IPS DF 4.7 (cell line): ENCODE measurements around the gene LY6G6C.

Source experiments
- DNase-seq: peaks from one replicate; pipeline ENCODE4 v3.0.0-alpha.2; 2013; ENCODE audit warnings: low spot score; ENCODE audit errors: extremely low read depth

LY6G6C gene, protein sequence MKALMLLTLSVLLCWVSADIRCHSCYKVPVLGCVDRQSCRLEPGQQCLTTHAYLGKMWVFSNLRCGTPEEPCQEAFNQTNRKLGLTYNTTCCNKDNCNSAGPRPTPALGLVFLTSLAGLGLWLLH

DNA sequence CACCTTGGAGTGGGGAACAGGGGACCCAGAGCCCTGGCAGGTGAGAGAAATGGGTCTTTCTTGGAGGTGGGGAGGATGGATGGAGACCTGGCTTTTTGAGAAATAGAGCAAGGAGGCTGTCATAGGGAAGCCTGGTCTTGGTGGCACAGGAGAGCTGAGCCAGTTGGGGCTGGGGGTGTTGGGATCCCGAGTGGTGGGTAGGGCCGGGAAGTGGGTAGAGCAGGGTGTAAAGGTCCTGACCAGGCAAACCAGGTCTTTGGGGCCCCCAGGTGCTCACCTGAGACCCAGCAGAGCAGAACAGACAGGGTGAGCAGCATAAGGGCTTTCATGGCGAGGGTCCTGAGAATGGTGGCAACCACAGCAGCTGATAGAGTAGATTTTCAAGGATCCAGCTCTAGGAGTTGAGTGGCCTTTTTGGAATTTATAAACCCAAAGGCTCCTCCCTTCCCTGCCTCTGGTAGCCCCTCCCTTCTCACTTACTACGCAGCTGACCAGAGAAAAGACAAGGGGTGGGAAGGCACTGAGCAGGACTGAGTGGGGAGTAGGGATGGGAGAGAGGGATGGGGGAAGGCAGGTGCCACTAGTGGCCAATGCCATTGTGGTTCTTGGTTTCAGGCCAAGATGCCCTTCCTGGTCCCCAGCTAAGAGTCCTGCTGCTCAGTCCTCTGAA lies at the start of gene LY6G6C:
TSS of gene LY6G6C (minus strand) at position 396 of the 670 bp plus-strand sequence. CDS start at position 329, 67 bp downstream.
- no peak for DNase-seq

DNA sequence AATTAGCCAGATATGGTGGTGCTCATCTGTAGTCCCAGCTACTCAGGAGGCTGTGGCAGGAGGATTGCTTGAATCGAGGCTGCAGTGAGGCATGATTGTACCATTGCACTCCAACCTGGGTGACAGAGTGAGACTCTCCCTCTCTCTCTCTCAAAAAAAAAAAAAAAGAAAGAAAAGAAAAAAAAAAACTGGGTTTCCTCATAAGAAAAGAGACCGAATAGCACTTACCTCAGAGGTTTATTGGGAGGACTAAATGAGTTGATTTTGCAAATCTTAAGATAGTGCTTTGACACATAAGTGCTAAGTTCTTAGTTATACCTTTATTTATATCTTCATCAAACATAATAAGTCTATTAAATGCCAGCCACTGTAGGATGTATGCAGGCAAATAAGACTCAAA lies 49.3 kb upstream of the LY6G6C start:
- DNase-seq = no peak

DNA sequence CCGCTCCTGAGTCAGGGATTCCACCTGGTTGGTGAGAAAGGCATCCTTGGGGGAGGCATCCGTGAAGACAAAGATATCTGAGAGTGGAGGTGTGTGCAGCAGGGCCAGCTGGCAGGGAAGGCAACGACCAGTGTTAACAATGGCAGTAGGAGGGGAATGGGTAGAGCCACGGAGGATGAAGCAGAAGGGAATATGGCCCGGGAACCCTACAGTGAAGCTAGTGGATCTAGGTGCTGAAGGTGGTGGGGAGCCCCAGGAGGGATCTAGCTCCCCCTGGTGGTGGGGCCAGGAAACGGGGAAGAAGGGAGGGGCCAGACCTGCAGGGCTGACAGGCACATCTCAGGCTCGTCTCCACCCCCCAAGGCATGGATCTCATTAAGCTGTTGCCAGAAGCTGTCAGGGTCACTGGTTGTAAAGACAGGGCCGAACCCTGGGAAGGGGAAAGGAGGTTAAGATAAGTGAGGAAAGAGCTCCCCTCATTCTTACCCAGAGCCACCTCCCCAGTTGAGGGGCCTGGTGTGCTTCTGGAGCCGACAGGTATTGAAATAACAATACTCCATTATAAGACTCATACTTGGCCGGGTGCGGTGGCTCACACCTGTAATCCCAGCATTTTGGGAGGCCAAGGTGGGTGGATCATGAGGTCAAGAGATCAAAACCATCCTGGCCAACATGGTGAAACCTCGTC lies 48.3 kb upstream of the LY6G6C start:
- DNase-seq = no peak

DNA sequence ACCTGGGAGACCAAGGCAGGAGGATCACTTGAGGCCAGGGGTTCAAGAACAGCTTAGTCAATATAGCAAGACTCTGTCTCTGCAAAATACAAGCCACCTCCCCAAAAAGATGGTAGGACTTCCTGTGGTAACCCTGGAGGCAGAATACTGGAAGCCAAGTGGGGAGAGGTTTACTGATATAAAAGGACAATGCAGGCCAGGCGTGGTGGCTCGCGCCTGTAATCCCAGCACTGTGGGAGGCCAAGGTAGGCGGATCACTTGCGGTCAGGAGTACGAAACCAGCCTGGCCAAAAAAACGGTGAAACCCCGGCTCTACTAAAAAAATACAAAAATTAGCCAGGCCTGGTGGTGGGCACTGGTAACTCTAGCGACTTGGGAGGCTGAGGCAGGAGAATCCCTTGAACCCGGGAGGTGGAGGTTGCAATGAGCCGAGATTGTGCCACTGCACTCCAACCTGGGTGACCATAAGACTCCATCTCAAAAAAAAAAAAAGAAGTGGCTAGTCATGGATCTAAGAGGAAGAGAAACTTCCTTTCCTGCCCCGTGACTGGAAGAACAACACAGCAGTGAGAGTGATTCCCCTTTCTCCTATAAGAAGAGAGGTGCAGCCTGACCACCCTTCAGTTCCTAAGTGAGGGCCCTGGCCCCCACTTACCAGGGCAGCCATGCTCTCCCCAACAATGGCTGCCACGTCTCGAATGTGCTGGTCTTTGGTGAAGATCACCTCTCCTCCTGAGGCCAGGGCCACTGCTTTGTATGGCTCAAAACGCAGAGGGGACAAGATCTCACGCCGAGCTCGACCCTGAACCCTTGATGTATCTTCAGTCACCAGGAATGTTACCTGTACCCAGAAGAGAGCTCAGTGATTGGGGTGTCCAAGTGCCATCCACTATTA lies 47.1 kb upstream of the LY6G6C start:
- no peak for DNase-seq

DNA sequence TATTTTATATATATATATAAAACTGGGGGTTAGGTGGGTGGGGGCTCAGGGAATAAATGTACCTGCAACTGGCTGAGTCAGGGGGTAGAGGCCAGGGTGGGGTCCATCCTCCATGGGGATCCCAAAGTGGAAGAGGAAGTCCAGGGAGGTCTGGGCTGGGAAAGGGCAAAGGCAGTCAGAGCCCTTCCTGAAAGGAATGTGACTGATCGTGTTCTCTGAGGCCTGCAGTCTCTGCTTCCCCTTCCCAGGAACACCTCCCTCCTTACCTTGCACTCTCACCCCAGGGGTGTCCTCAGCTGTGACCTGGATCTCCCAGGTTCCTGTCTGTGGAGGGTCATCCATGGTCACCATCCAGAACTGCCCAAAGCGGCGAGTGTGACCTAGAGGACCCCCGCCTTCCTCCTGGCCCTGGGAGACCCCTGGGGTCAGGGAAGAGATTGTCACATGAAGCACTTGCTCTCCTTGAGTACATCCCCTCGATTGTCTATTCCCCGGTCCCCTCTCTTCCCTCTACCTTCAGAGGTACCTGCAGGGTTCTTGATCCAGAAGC lies 45.6 kb upstream of the LY6G6C start:
- no peak for DNase-seq

DNA sequence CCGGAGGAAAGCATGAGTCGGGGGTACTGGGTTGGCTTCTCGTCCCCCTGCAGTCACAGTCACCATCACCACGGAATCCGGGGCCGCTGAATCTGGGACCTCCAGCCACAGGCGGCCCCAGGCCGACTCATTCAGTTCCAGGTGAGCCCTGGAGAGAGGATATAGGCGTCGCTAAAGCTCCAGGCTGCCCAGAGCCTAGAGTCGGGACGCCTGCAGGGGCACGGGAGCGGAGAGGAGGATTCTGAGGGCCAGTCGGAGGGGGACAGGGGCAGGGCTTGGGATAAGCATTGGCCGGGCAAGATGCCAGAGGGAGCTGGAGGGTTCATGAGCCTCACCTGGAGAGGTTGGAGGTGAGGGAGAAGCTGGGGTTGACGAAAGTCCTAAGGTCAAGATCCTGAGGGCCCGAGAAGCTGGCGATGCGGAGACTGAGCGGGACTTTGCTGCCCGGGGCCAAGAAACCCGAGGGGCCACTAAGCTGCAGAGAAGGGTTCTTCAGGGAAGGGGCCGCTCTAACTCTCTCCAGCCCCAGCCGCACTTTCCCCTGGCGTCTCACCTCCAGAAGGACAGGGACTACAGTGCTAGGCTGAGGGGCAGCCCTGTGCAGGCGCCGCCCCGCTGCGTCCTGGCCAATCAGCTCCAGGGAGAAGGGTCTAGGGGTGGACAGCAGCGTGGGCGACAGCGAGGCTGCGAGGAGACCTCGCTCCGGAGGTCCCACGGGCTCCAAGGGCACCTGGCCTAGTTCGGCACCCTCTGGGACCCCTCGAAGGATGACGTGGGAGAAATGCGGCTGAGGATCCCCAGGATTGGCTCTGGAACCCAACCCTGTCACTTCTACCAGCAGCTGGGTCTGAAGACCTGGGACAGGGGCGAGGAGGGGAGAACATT lies 44.6 kb upstream of the LY6G6C start:
- no peak for DNase-seq

DNA sequence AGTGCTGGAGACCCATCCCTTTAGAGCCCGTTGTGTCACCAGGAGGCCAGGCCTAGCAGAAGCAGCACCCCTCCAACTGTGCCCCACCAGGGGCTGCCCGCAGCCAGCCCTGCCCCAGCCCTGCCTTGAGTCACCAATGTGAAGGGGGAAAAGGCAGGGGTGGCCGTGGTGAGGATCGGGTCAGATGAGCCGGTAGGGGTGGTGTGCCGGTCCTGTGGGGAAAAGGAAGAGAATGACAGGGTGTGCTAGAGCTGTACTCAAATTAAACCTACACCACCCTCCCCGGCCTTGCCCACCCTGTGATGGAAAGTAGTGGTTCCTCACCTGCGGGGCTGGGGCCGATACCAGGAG lies 44.0 kb upstream of the LY6G6C start:
- no peak for DNase-seq

DNA sequence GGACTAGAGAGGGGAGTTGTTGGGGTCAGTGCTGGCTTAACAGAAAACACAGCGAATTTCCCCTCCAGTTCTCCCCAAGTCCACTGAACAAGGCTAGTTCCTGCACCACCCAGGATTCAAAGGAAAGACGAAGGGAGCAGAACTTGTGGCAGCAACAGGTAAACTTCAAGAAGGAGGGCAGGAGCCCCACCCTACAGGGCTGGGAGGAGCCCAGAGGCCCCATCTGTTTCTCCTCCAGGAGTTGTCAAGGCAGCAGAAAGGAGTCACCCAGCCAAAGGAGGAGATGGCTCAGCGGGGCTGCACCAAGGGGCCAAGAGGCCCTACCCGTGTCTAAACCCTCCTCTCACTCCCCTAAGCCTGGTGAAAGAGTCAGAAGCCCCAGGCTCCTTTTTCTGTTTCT lies 42.7 kb upstream of the LY6G6C start:
- no peak for DNase-seq

DNA sequence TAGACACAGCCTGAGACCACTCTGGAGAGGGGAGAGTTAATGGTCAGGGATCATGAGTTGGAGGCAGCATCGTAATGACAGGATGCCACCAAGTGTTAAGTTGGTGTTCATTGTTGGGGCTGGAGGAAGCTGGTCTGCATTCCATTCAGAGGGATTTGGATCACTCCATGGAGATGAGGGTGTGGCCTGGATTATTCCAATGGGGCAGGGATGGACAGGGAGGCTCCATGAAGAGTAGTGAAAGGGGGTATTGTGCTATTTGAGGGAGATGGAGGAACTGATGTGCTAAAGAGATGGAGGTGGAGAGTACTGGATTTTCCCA lies 42.0 kb upstream of the LY6G6C start:
- no peak for DNase-seq

DNA sequence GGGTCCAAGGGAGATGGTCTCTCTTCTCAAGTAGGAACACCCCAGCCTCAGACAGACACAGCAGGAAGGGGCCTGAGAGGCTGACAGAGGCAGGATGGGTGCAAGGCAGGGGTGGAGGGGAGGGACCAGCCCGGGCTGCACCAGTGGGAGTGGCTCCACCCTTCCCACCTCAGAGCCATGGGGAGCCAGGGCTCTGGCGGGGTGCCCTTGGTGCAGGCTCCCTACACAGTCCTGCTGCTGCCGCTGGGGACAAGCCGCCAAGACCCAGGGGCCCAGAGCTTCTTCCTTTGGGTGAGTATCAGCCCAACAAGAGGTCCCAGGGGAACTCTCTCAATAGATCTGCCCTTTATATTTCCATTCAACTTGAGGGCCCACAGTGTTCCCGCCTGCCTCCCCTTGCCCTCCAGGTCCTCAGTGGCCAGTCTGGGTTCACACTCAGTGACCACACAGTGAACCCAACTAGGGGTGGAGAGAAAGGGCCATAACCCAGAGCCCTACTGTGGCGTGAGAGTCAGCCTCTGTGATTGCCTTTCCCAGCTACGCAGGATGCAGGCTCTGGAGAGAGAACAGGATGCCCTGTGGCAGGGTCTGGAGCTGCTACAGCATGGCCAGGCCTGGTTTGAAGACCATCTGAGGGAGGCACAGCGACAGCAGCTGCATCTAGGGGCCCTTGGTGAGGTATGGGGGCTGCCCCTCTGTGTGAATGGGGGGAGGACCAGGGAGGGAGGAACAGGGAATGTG lies 41.5 kb upstream of the LY6G6C start:
- no peak for DNase-seq

DNA sequence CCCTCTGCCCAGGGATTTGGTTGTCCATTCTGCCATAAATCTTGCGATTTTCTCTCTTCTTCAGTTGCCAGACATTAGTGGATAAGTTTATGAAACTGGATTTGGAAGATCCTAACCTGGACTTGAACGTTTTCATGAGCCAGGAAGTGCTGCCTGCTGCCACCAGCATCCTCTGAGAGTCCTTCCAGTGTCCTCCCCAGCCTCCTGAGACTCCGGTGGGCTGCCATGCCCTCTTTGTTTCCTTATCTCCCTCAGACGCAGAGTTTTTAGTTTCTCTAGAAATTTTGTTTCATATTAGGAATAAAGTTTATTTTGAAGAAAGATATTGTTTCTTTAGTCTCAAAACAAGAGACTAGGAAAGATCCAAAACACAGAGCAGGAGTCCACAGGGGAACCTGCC lies 40.8 kb upstream of the LY6G6C start, which contains the start of gene SAPCD1:
TSS of gene SAPCD1 (plus strand) at position 301 of the 400 bp plus-strand sequence. CDS start 399 bp downstream, outside the sequence.
- DNase-seq = no peak

DNA sequence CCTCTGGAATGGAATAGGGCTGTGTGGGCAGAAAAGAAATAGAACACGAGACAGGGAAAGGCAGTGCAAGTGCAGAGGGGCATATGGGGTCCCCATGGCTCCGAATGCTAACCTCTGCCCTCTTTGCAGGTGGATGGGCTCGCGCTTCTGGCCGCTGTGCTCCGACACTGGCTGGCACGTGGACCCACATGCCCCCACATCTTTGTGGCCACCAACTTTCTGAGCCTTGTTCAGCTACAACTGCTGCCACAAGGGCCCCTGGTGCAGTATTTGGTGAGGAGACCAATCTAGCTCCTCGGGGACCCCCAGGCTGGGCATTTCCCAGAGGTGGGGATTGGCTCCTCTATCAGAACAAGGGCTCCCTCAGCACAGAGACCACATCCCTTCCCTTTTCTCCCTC lies 39.8 kb upstream of the LY6G6C start:
- no peak for DNase-seq

DNA sequence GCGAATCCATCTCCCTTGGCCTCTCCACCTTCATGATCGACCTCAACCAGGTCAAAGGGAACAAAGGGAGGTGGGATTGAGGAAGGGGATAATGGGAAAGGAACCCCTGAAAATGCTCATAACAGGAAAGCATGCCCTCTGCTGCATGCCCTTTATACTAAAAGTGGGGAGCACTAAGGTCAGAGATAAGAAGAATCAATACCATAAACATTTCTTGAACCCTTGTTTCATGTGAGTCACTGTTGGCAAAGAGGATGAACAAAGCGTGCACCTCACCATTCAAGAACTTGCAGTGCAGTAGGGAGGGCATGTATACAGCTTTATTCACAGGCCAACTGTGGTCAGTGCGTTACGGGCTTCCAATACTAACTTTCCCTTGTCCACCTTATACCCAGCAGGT lies 39.2 kb upstream of the LY6G6C start:
- DNase-seq = no peak

DNA sequence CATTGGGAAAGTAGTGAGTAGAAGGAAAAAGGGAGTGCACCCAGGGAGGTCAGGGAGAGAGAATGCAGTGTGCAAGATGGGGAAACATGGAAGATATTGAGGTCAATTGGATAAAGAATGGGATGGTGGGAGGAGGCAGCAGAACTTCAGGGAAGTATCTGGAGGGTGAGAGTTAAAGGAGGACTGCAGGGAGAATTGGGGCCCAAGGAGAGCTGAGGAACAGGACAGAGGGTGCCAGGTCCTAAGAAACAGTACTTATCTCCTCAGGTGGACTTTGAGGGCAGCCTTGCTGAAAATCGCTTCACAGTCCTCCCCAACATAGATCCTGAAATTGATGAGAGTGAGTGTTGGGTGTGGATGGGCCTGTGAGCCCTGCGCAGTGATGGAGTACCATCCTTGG lies 36.7 kb upstream of the LY6G6C start:
- no peak for DNase-seq

DNA sequence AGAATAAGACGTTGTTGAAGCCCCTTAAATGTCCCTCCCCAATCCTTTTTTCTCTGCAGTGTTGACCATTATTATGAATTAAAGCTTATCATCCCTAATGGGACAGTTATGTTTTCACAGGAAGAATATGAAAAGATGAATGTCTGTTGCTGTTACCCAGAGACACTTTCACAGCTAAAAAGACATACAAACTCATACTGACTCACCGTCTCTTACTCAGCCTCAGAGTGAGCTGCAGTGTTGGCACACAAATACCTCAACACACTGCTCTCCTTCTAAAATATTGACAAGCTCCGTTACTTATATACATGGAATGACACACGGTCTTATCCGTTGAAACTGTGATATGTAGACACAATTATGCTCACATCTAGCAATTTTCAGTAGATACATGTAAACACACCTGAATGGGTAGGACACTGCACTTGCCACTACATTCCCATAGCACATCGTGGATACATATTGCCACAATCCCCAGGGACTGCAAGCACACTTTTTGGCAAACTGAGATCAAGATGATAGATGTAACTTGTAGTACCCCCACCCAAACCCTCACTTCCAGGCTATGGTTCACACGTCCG lies 31.3 kb upstream of the LY6G6C start:
- DNase-seq = no peak

DNA sequence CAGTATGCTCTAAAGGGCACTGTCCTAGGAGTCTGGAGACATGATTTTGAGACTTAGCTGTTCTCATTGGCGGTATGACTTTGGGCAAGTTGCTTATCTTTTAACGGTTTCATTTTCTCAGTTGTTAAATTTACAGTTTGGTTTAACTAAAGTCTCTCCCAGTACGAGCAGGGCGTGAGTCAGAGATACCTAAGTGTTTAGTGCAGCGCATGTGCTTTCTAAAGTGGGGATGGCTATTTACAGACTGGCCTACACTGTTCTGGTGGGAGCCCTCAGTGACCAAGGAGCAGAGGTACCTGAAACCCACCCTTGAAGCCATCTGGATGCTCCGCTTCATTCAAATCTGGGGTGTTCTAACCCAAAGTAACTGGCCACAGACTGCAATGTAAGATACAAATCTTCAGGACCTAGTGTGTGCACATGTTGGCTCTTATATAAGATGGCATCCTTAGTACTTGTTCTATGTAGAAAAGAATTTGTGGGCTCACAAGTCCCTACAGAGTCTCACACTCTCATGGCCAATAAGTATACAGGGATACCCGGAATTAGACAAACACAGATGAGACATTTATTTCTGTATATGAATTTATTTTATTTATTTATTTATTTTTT lies 29.0 kb upstream of the LY6G6C start:
- DNase-seq = no peak

DNA sequence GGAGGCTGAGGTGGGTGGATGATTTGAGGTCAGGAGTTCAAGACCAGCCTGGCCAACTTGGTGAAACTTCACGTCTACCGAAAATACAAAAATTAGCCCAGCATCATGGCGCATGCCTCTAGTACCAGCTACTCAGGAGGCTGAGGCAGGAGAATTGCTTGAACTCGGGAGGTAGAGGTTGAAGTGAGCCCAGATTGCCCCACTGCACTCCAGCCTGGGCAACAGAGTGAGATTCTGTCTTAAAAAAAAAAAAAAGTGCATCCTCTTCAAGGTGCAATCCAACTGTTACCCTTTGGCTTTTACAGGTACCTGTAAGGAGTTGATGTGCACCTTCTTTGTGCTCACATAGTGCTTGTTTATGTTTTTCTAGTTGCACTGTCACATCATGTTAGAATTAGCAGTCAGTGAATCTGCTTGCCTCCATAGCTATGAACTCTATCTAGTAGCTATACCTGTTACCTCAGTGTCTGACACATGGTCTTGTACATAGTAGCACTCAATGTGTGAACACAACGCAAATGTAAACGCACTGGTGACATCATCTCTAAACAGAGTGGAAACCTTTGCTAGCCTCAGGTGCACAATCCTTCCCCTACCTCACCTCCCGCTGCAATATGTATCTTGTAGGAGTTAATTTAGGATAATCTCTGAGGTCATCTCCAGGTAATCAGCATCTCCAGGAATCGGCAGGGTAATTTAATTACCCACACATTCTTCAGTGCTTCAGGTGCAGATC lies 27.9 kb upstream of the LY6G6C start:
- DNase-seq = no peak

DNA sequence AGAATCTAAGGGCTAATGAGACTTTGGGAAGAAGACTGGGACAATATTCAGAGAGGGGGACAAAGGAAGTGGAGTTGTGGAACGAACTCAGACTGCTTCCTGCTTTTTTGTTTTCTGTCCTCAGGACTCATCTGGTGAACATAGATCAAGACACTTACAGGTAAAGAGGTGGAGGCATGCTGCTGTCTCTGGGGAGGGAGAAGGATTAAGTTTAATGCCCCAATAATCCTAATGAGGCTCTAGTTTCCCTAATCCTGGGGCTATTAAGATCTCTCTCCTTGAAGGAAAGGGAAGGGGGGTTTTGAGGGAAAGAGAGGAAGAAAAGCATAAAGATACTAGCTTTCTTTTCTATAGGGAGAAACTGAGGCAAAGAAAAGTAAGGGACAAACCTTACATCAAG lies 22.9 kb upstream of the LY6G6C start:
- DNase-seq = no peak

DNA sequence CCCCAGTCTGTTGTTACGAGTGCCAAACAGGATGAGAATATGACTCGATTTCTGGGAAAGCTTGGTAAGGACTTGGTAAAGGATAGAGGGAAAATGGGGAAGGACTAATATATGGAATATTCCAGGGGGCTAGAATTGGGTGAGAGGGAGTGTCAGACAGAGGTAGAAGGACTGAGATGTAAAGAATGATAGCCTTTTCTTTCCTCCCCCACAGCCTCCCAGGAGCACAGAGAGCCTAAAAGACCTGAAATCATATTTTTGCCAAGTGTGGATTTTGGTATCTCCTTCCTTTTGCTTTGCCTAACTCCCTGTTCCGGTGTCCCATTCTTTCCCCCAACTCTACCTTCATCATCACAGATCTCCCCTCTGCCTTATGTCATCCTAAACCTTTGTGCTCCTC lies 21.3 kb upstream of the LY6G6C start:
- no peak for DNase-seq
